Keratinocyte (primary cell): ENCODE data around the gene TM7SF3.

Experiments
- CTCF ChIP-seq, 3 experiments: IDR thresholded peaks in 1 of 3; conservative IDR thresholded peaks in 1 of 3; optimal IDR thresholded peaks in 1 of 3; 2 replicates in 2 of 3; 3 replicates in 1 of 3; pipeline versions ENCODE3 to v1.5.1; 2011; ENCODE audit warnings: low read length in 3 of 3, mild to moderate bottlenecking in 3 of 3, moderate library complexity in 2 of 3, control low read depth in 1 of 3, inconsistent platforms in 1 of 3; ENCODE audit not compliant: insufficient read depth in 2 of 3; ENCODE audit errors: extremely low read depth in 1 of 3
- EZH2 ChIP-seq: IDR thresholded peaks from one replicate; pipeline ENCODE4 v1.6.1; 2012; ENCODE audit warnings: inconsistent platforms, mild to moderate bottlenecking, low read length, moderate library complexity

GRCh38 chr12:26938701-26939062 is 75.5 kb downstream of the TM7SF3 start:
- no peak for TF ChIP-seq CTCF (optimal IDR thresholded peaks at IDR 0.05 in 1 of 3, IDR thresholded peaks at IDR 0.05 in 1 of 3, conservative IDR thresholded peaks at IDR 0.05 in 1 of 3; ENCODE audit: extremely low read depth in 1 of 3, insufficient read depth in 2 of 3, low read length in 3 of 3)
- TF ChIP-seq EZH2: no peak
